ENCODE data around the gene TNIK. TPM values are rescaled to one million over a fixed set of nuclear protein-coding genes. Genes with fewer than 3 reads are reported as not detected.
A peak's percentile ranks its signal among the peaks of the same experiment; 100 is the strongest.

TNIK gene
- total and polyA plus RNA-seq, 2 experiments from 2014 or later, result 7.4 to 13.8 TPM

GRCh38 chr3:171429635-171430034 is 30.6 kb downstream of the TNIK start:
- Histone ChIP-seq H3K36me3 (replicated peaks; ENCODE audit: insufficient read depth, low read depth) (no peaks in the 10 kb centered on the region), H3K4me2 (no peak overlapping the region), H3K27ac (no peak overlapping the region), H3K79me2 (peaks cover 60% of the 10 kb centered on the region), H4K20me1 (ENCODE audit: insufficient read depth, poor library complexity, severe bottlenecking) (peaks cover 4% of the 10 kb centered on the region), H3K27me3 (no peaks in the 10 kb centered on the region), H3K4me1 (ENCODE audit: insufficient read depth) (no peaks in the 10 kb centered on the region), H2AFZ (no peak overlapping the region), H3K9me2 (replicated peaks; ENCODE audit: insufficient read depth) (no peaks in the 10 kb centered on the region), H3K4me3 (no peak overlapping the region), H3K9me3 (ENCODE audit: low read depth) (no peaks in the 10 kb centered on the region)
- 76% methylated on average over 2 of the region's 2 CpGs for WGBS (ENCODE audit: low lambda C conversion rate, missing lambda C conversion rate)
- no peak for DNase-seq (ENCODE audit: low spot score)
- TF ChIP-seq EZH2phosphoT487 (IDR thresholded peaks at IDR 0.05; ENCODE audit: low read depth, severe bottlenecking, unreplicated experiment), result no peak
- no peak for TF ChIP-seq CTCF (IDR thresholded peaks at IDR 0.05; ENCODE audit: poor library complexity)
- no peak for TF ChIP-seq EZH2 (IDR thresholded peaks at IDR 0.05; ENCODE audit: borderline replicate concordance)

GRCh38 chr3:171428892-171429291 is 31.3 kb downstream of the TNIK start:
- Histone ChIP-seq H2AFZ (no peak overlapping the region), H3K9me3 (ENCODE audit: low read depth) (no peaks in the 10 kb centered on the region), H3K4me2 (peak overlapping the region; percentile 33), H3K27me3 (no peaks in the 10 kb centered on the region), H3K4me3 (no peak overlapping the region), H3K36me3 (replicated peaks; ENCODE audit: insufficient read depth, low read depth) (no peaks in the 10 kb centered on the region), H3K4me1 (ENCODE audit: insufficient read depth) (no peaks in the 10 kb centered on the region), H3K27ac (no peak overlapping the region), H4K20me1 (ENCODE audit: insufficient read depth, poor library complexity, severe bottlenecking) (peaks cover 4% of the 10 kb centered on the region), H3K79me2 (peaks cover 60% of the 10 kb centered on the region), H3K9me2 (replicated peaks; ENCODE audit: insufficient read depth) (no peaks in the 10 kb centered on the region)
- TF ChIP-seq EZH2 (IDR thresholded peaks at IDR 0.05; ENCODE audit: borderline replicate concordance), result no peak
- no peak for TF ChIP-seq CTCF (IDR thresholded peaks at IDR 0.05; ENCODE audit: poor library complexity)
- no peak for TF ChIP-seq EZH2phosphoT487 (IDR thresholded peaks at IDR 0.05; ENCODE audit: low read depth, severe bottlenecking, unreplicated experiment)
- WGBS (ENCODE audit: low lambda C conversion rate, missing lambda C conversion rate), result 92% methylated on average over 3 of the region's 3 CpGs
- DNase-seq (ENCODE audit: low spot score), result no peak

- Histone ChIP-seq H3K4me2 (peak overlapping the region; percentile 41), H3K27ac (no peak overlapping the region), H3K4me1 (ENCODE audit: insufficient read depth) (no peaks in the 10 kb centered on the region), H3K36me3 (replicated peaks; ENCODE audit: insufficient read depth, low read depth) (no peaks in the 10 kb centered on the region), H3K9me3 (ENCODE audit: low read depth) (no peaks in the 10 kb centered on the region), H3K27me3 (no peaks in the 10 kb centered on the region), H3K9me2 (replicated peaks; ENCODE audit: insufficient read depth) (no peaks in the 10 kb centered on the region), H3K79me2 (peaks cover 57% of the 10 kb centered on the region), H2AFZ (no peak overlapping the region), H4K20me1 (ENCODE audit: insufficient read depth, poor library complexity, severe bottlenecking) (peaks cover 4% of the 10 kb centered on the region), H3K4me3 (no peak overlapping the region)
- TF ChIP-seq CTCF (IDR thresholded peaks at IDR 0.05; ENCODE audit: poor library complexity) (no peak), EZH2 (IDR thresholded peaks at IDR 0.05; ENCODE audit: borderline replicate concordance) (no peak), EZH2phosphoT487 (IDR thresholded peaks at IDR 0.05; ENCODE audit: low read depth, severe bottlenecking, unreplicated experiment) (no peak)
- WGBS (ENCODE audit: low lambda C conversion rate, missing lambda C conversion rate), result 27% methylated on average over 4 of the region's 4 CpGs
- DNase-seq (ENCODE audit: low spot score), result no peak
Observed at GRCh38 chr3:171428321-171428787, 31.9 kb downstream of the TNIK start.

Measured in hepatocyte (in vitro differentiated cells).